T-helper 22 cell (primary cell): ENCODE measurements around the gene GARIN5B.

Experiments used
- DNase-seq: peaks from one replicate; pipeline ENCODE4 v3.0.0-alpha.2; 2020; ENCODE audit warnings: low read depth

GARIN5B gene

GRCh38 chr19:55322204-55322885, 40.7 kb downstream of the GARIN5B start:
- no peak for DNase-seq

GRCh38 chr19:55321466-55322137, 41.5 kb downstream of the GARIN5B start:
- DNase-seq, result no peak

GRCh38 chr19:55320844-55321419, 42.1 kb downstream of the GARIN5B start:
- DNase-seq, result no peak

- no peak for DNase-seq
Observed at GRCh38 chr19:55319785-55320184, 43.3 kb downstream of the GARIN5B start.

GRCh38 chr19:55316646-55317045, 46.4 kb downstream of the GARIN5B start:
- no peak for DNase-seq

GRCh38 chr19:55315956-55316525, 47.0 kb downstream of the GARIN5B start:
- DNase-seq, result no peak

GRCh38 chr19:55314396-55314795, 48.7 kb downstream of the GARIN5B start:
- DNase-seq, result no peak

- DNase-seq, result no peak
Observed at GRCh38 chr19:55312621-55313512, 50.2 kb downstream of the GARIN5B start.

GRCh38 chr19:55311797-55312196, 51.3 kb downstream of the GARIN5B start:
- DNase-seq, result no peak

- no peak for DNase-seq
Observed at GRCh38 chr19:55311397-55311796, 51.7 kb downstream of the GARIN5B start.

GRCh38 chr19:55310498-55310897, 52.6 kb downstream of the GARIN5B start:
- DNase-seq, result no peak

- no peak for DNase-seq
Observed at GRCh38 chr19:55309448-55309847, 53.6 kb downstream of the GARIN5B start.

GRCh38 chr19:55308281-55308680, 54.8 kb downstream of the GARIN5B start:
- no peak for DNase-seq

- no peak for DNase-seq
Observed at GRCh38 chr19:55306712-55307111, 56.3 kb downstream of the GARIN5B start.

GRCh38 chr19:55305983-55306562, 57.0 kb downstream of the GARIN5B start:
- no peak for DNase-seq

GRCh38 chr19:55305491-55305890, 57.6 kb downstream of the GARIN5B start:
- DNase-seq, result peak; percentile 29

- DNase-seq, result no peak
Observed at GRCh38 chr19:55304980-55305379, 58.1 kb downstream of the GARIN5B start.
